ENCODE measurements around the gene PCDHA1.

DNA sequence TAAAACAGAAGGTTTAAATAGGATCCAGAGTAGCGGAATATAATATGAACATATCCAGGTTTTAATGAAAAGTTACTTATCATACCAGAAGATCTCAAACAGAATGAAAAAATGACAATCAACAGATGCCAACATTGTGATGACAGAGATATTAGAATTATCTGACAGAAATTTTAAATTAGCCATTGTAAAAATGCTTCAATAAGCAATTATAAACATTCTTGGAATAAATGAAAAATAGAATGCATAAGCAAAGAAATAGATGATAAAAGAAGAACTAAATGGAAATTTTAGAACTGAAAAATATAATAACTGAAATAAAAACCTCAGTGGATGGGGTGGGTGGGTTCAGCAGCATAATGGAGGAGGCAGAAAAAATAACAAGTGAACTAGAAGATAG lies 48.5 kb upstream of the PCDHA1 start:
- TF ChIP-seq, protein P1, sequence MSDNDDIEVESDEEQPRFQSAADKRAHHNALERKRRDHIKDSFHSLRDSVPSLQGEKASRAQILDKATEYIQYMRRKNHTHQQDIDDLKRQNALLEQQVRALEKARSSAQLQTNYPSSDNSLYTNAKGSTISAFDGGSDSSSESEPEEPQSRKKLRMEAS (IDR thresholded peaks at IDR 0.05; ENCODE audit: low read depth): no peak
- TF ChIP-seq, protein P2, sequence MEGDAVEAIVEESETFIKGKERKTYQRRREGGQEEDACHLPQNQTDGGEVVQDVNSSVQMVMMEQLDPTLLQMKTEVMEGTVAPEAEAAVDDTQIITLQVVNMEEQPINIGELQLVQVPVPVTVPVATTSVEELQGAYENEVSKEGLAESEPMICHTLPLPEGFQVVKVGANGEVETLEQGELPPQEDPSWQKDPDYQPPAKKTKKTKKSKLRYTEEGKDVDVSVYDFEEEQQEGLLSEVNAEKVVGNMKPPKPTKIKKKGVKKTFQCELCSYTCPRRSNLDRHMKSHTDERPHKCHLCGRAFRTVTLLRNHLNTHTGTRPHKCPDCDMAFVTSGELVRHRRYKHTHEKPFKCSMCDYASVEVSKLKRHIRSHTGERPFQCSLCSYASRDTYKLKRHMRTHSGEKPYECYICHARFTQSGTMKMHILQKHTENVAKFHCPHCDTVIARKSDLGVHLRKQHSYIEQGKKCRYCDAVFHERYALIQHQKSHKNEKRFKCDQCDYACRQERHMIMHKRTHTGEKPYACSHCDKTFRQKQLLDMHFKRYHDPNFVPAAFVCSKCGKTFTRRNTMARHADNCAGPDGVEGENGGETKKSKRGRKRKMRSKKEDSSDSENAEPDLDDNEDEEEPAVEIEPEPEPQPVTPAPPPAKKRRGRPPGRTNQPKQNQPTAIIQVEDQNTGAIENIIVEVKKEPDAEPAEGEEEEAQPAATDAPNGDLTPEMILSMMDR (IDR thresholded peaks at IDR 0.05): no peak
- TF ChIP-seq SMC3 (IDR thresholded peaks at IDR 0.05; ENCODE audit: low read depth, low read length): no peak
